ENCODE measurements around the gene CFAP46. TPM values are rescaled to one million over a fixed set of nuclear protein-coding genes. Genes with fewer than 3 reads are reported as not detected.

Gene CFAP46
- total and polyA plus RNA-seq, 2 of the 8 experiments (the other 6 are each of a cell fraction or from before 2014, with no cell fraction given), result 2.6 to 4.8 TPM

- Histone ChIP-seq H3K9ac (replicated peaks in 1 of 4; ENCODE audit: extremely low read depth in 1 of 4, low read depth in 3 of 4, low read length in 3 of 4) (no peak overlapping the region), H3K18ac (ENCODE audit: extremely low read depth, low read length) (no peak overlapping the region), H2AK5ac (ENCODE audit: low read depth, low read length) (no peak overlapping the region), H2BK15ac (ENCODE audit: low read length) (no peak overlapping the region), H3K4me3 (ENCODE audit: extremely low read depth in 1 of 4, insufficient read depth in 2 of 4, low read depth in 3 of 4, low read length in 4 of 4) (no peak overlapping the region), H3K27ac (ENCODE audit: low read depth, low read length) (no peak overlapping the region), H3K36me3 (ENCODE audit: control insufficient read depth in 2 of 4, insufficient read depth in 4 of 4, low read length in 3 of 4) (no peaks in the 10 kb centered on the region), H2AFZ (ENCODE audit: low read length) (no peak overlapping the region), H4K5ac (ENCODE audit: insufficient read length, low read depth, low read length) (no peak overlapping the region), H3K79me2 (ENCODE audit: control insufficient read depth in 1 of 2, insufficient read depth in 2 of 2, low read length in 2 of 2) (no peaks in the 10 kb centered on the region), H4K8ac (ENCODE audit: extremely low read depth, insufficient read depth, low read length) (no peak overlapping the region), H2BK5ac (ENCODE audit: low read depth, low read length) (no peak overlapping the region), H3K27me3 (replicated peaks in 1 of 4; ENCODE audit: control insufficient read depth in 3 of 4, extremely low read depth in 1 of 4, insufficient read depth in 3 of 4, low read length in 3 of 4) (no peaks in the 10 kb centered on the region; a peak in 1 of 7 replicates), H4K20me1 (replicated peaks in 1 of 2; ENCODE audit: control insufficient read depth in 1 of 2, insufficient read depth in 2 of 2, low read length in 2 of 2) (no peaks in the 10 kb centered on the region), H3K23me2 (ENCODE audit: low read depth, low read length) (no peaks in the 10 kb centered on the region), H3K4me2 (ENCODE audit: insufficient read depth in 1 of 2, low read depth in 2 of 2, low read length in 2 of 2) (no peak overlapping the region), H3K14ac (ENCODE audit: insufficient read length) (no peak overlapping the region), H4K91ac (replicated peaks; ENCODE audit: insufficient read length, low read length) (no peak overlapping the region), H2BK20ac (ENCODE audit: low read length) (no peak overlapping the region), H3K23ac (ENCODE audit: insufficient read length) (no peak overlapping the region), H2BK120ac (replicated peaks; ENCODE audit: low read depth, low read length) (no peak overlapping the region), H3K9me3 (ENCODE audit: insufficient read depth in 2 of 2, low read depth in 1 of 2, low read length in 1 of 2) (no peaks in the 10 kb centered on the region), H3K56ac (replicated peaks; ENCODE audit: insufficient read length, low read depth, low read length) (no peak overlapping the region), H2BK12ac (ENCODE audit: low read depth, low read length) (no peak overlapping the region), H3K79me1 (ENCODE audit: low read depth, low read length) (no peaks in the 10 kb centered on the region), H3K4me1 (replicated peaks in 1 of 4; ENCODE audit: control insufficient read depth in 3 of 4, insufficient read depth in 4 of 4, low read length in 3 of 4) (no peaks in the 10 kb centered on the region; a peak in 1 of 7 replicates), H3K4ac (replicated peaks; ENCODE audit: insufficient read length, low read depth, low read length) (no peak overlapping the region)
- ChIA-PET POLR2A (ENCODE audit: partially characterized antibody) (no interaction called here), CTCF (ENCODE audit: partially characterized antibody) (interaction anchor here (1.1 kb wide), 1 partner anchor 32 kb away, joined by 3 read pairs; no protein-coding TSS in a partner anchor)
- DNase-seq (ENCODE audit: low read depth in 1 of 2, low spot score in 2 of 2) (no peak), FAIRE-seq (no peak)
- WGBS, 2 experiments (ENCODE audit: extremely low coverage in 1 of 2, insufficient coverage in 1 of 2, insufficient read length in 1 of 2, insufficient replicate concordance in 2 of 2, low coverage in 1 of 2, low lambda C conversion rate in 2 of 2, missing lambda C conversion rate in 1 of 2), result 88% methylated on average over 16 of the region's 16 CpGs; no CpG with 5 or more reads in 1 of the 2 experiments
- TF ChIP-seq SUZ12 (IDR thresholded peaks at IDR 0.05; ENCODE audit: low read length), result no peak
- no peak for TF ChIP-seq SP2 (IDR thresholded peaks at IDR 0.05; ENCODE audit: low read length)
- no peak for TF ChIP-seq SIRT6 (IDR thresholded peaks at IDR 0.05; ENCODE audit: low read length)
- no peak for TF ChIP-seq CTBP2 (IDR thresholded peaks at IDR 0.05; ENCODE audit: borderline replicate concordance, insufficient read depth, insufficient read length, low read length)
Observed at GRCh38 chr10:132869621-132870020, 72.7 kb downstream of the CFAP46 start.
